HG02943 (cell line): ENCODE results near the gene ETHE1.
A peak's percentile ranks its signal among the peaks of the same experiment; 100 is the strongest.
"Not testable (repeated sequence)": the region's sequence is repeated elsewhere in the genome, so short reads cannot be mapped to it uniquely, and the experiment has no call there.

Experiments
- ATAC-seq: cut with Tn5 transposase; IDR thresholded peaks from one replicate; pipeline ENCODE4 v1.9.1; 2021; ENCODE audit warnings: mild to moderate bottlenecking, low read depth, moderate library complexity; ENCODE audit not compliant: unreplicated experiment

The ETHE1 gene

DNA sequence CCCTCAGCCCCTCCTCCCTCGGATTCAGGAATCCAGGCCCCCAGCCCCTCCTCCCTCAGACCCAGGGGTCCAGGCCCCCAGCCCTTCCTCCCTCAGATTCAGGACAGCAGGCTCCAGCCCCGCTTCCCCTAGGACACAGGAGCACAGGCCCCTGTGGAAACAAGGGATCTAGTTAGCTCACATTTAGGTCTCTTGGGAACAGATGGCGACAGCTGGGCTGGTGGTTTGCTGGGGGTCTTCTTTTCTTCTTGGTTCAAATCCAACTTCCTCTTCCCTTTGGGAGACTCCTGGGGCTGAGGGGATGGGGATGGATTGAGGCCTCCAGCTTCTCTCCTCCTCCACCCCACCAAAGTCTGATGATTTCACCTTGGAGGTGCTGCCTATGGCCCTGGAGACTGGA is 25.6 kb upstream of the ETHE1 start:
- no peak for ATAC-seq

DNA sequence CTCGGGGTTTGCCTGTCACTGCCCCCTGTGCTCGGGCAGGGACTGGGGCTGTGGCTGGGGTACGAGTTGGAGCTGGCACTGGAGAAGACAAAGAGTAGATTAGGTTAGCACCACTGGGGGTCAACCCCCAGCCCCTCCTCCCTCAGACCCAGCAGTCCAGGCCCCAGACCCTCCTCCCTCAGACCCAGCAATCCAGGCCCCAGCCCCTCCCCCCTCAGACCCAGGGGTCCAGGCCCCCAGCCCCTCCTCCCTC is 25.1 kb upstream of the ETHE1 start:
- no peak for ATAC-seq

DNA sequence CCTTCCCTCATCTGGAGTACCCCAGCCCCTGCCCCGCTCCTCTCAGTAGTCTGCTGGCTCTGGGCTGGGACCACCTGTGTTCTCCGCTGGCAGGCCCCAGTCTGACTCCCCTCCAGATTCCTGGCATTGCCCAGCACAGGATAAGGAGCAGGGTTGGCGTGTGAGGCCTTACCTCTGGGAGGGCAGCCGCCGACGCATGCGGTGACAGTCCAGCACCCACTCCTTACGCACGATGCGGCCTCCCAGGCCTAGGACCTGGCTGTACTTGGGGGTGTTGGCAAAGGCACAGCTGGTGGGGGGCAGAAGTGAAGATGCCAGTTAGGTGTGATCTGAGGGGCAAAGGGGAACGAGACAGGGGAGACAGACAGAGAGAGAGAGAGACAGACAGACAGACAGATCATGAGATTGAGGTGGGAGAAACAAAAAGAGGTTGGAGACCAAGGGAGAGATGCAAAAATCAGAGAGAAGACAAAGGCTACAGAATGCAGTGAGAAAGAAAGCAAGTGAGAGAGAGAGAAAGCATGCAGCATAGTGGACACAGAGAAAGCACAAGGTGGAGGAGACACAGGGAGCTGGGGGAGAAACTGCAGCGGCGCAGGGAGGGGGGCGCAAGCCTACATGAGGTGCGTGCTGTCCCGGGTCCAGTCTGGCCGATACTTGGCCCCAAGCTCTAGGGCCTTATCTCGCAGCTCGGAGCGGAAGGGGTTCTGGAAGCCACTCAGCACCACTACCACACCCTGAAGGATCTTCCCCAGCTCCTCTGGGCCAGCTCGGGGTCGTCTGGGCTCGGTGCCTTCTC is 24.6 kb upstream of the ETHE1 start:
- no peak for ATAC-seq

DNA sequence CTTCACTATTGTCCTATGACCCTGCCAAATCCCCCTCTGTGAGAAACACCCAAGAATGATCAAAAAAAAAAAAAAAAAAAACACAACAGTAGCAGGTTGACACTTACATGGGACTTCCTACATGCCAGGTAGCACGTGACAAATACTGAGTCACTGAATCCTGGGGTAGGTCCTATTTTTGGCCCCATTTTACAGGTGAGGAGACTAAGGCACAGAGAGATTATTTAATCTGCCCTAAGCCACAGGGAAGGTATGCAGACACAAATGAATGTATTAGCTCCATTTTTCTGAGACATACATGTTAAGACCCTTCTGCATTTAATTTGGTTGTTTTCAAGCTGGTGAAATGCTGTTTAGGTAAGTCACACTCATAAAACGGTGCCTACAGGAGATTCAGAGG is 21.7 kb upstream of the ETHE1 start:
- no peak for ATAC-seq

DNA sequence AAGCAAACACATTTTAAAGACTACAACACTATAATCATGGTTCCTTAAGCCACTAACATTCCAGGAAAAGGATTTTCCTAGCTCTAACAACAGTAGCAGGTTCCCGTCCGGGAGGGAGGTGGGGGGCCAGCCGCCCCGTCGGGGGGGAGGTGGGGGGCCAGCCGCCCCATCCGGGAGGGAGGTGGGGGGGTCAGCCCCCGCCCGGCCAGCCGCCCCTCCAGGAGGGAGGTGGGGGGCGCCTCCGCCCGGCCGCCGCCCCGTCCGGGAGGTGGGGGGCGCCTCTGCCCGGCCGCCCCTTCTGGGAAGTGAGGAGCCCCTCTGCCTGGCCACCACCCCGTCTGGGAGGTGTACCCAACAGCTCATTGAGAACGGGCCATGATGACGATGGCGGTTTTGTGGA is 20.9 kb upstream of the ETHE1 start:
- not testable (repeated sequence) for ATAC-seq

DNA sequence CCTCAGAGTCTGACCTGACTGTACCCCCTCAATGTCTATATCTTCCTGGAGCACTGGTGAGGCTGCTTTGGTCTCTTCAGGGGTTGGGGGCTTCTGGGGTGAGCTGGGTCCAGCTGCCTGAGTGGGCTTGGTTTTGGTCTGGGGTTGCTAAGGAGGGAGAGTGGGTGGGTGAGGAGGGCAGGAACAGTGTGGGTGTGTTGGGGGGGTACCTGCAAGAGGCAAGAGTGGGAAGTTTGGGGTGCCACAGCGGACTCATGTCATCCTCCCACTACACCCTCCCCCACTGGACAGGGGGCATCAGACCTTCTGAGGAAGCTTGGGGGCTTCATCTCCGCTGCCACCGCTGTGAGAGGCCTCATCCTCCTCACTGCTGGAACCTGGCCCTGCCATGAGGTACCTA is 19.6 kb upstream of the ETHE1 start:
- ATAC-seq: no peak

DNA sequence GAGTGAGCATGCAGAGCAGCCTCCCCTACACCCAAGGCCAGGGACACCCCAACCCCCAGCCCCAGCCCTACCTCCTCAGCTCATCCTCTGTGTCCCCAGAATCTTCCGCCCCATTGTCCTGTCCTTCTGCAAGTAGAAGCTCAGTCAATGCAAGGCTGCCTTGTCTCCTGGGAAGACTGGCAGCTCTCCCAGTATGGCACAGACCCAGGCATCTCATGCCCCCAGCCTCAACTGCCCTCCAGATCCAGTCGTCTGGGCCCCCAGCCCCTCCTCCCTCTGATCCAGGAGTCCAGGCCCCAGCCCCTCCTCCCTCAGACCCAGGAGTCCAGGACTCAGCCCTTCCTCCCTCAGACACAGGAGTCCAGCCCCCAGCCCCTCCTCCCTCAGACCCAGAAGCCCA is 19.0 kb upstream of the ETHE1 start:
- ATAC-seq: no peak

DNA sequence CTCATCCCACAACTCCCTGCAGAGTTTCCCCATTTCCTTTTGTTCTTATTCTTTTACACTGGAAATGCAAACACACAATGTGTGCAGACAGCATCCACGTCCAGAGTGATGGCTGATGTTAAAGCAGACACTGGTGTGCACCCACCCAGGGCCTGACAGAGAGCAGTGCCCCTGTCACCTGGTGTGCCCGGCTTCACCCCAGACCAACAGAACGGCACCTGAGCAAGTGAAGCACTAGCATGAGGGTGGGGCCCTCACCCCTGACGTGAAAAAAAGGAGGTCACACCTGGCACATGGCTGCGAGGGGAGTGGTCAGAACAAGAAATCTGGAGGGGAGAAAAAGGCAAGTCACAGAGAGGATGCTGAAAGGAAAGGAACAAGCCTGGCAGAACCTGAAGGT is 18.3 kb upstream of the ETHE1 start:
- ATAC-seq: no peak

DNA sequence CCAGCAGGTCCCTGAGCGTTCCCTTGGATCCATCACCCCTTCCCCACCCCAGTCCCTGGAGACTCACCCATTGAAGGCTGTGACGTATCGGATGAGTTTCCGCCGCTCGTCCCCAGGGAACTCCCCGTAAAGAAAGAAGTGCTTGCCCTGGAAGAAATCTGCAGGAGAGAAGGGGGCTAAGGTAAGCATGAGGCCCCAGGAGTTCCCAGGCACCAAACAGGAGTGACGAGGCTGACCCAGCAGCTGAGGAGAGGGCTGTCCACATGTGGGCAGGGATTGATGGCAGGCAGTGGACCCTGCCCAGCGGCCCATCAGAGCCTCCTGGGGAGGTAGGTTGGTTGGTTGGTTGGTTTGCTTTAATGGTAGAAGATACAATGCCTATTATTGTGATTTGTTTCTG is 17.1 kb upstream of the ETHE1 start:
- ATAC-seq: no peak

DNA sequence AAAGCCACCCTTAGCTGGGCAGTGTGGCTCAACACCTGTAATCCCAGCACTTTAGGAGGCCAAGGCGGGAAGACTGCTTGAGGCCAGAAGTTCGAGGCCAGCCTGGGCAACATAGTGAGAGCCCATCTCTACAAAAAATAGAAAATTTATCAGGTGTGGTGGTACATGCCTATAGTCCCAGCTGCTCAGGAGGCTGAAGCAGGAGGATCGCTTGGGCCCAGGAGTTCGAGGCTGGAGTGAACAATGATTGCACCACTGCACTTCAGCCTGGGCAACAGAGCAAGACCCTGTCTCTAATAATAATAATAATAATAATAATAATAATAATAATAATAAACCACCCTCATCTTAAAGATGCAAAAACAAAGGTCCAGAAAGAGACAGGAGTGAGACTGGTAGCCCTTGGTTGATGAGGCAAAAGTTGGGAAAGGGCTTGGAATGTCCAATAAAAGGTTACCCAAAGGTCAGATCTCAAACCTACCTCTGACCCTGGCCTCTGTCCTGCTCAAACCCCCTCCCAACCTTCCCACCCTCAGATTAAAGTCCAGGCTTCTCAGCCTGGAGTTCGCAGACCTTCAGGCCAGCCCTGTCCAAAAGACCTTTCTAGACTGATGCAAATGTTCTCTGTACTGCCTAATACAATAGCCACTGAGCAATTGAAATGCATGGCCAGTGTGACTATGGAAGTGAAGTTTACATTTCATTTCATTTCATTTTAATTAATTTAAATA is 15.1 kb upstream of the ETHE1 start:
- no peak for ATAC-seq

DNA sequence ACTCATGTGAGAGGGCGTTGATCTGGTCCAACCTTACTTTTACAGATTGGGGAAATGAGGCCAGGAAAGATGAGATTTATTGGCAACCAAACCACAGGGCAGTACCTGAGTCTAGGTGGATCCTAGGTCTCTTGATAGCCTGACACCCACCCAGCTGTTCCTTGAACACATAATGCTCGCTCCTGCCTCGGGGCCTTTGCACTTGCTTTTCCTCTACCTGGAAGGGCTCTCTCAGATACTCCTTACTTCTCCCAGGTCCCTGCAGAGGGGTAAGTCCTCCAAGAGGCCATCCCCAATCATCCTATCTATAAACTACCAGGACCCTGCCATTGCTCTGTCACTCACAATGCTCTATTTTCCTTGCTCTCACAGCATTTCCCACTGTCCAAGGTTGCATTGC is 13.4 kb upstream of the ETHE1 start:
- no peak for ATAC-seq

DNA sequence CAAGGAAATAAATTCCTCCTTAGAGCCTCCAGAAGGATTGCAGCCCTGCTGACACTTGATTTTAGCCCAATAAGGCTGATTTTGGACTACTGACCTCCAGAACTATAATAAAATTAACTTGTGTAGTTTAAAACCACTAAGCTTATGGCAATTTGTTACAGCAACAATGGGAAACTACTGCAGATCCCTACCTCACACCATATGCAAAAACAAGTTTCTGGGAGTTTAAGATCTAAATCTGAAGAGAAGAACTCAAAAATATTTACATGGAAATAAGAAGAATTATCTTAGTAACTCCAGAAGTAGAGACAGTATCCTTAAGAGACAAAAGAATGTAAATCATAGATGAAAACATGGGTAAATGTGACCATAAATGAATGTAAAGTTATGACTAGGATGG is 11.9 kb upstream of the ETHE1 start:
- ATAC-seq: no peak

DNA sequence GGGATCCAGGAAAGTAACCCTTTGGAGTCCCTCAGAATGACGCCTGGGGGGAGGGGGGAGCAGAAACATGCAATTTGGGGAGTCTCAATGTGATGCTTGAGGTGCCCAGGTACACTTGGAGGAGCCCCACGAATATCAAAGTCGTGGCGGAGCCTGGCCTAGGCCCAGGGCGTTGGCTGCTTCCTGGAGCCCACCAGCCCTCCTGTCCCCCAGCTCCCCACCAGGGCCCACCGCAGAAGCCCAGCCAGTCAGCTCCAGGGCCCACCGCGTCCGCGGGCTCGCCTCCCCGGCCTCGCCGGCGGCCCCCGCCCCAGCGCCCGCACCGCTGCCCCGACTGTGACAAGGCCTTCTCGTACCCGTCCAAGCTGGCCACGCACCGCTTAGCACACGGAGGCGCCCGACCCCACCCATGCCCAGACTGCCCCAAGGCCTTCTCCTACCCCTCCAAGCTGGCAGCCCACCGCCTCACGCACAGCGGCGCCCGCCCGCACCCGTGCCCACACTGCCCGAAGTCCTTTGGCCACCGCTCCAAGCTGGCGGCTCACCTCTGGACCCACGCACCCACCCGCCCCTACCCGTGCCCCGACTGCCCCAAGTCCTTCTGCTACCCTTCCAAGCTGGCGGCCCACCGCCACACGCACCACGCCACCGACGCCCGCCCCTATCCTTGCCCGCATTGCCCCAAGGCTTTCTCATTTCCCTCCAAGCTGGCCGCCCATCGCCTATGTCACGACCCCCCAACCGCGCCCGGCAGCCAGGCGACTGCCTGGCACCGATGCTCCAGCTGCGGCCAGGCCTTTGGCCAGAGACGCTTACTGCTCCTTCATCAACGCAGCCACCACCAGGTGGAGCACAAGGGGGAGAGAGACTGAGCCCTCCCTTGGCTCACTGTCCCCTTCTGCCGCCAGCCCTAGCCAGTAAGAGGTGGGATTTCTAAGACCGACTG is 8.1 kb upstream of the ETHE1 start:
- ATAC-seq: no peak

DNA sequence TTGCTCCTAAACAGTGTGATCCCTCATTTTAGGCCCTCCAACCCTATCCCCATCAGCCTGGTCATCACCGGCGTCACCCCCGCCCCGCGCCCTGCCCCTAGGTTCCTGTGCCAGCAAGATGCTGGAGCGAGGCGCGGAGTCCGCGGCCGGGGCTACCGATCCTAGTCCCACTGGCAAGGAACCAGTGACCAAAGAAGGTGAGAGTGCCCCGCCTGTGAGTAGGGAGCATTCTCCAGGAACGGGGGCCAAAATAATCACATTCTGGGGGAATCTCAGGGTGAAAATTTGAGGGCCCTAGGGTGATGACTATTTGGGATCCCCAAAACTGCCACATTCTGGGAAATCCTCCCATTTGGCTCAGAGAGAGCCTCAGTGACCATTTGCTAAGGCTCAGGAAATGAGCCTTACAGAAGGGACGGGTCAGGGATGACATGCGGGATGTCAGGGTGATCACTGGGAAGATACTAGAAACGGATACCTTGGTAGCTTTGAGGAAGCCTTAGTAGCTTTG is 7.4 kb upstream of the ETHE1 start:
- ATAC-seq: peak; percentile 1

DNA sequence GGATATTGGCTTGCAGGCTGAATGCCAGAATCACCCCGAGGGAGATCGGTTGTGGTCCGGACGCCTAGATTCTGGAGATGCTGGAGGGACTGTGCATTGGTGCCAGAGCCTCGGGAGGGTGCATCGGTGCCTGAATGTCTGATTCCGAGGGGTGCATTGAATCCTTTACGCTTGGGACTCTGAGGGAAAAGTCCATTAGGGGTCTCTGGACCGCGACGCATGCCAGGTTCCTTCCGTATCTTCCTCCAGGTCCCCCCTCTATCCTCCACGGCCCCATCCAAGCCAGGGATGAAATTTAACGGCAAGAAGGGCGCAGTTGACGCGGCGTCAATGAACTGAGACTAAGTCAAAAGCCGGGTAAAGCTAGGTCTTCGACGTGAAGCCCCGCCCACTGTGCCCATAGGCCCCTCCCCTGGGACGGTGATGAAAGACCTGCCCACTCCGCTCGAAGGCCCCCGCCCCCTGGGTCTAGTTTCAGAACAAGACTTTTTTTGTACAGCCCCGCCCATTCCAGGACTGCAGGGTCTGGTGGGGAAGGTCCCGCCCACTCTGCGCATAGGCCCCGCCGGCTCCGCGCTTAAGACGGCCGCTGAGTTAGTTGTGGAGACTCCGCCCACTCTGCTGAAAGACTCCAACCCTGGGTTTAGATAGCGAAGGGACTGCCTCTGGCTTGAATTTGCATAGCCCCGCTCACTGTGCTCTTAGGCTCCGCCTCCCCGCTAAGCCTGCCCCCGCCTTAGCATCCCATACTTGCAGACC is 6.7 kb upstream of the ETHE1 start:
- peak; percentile 60 for ATAC-seq

DNA sequence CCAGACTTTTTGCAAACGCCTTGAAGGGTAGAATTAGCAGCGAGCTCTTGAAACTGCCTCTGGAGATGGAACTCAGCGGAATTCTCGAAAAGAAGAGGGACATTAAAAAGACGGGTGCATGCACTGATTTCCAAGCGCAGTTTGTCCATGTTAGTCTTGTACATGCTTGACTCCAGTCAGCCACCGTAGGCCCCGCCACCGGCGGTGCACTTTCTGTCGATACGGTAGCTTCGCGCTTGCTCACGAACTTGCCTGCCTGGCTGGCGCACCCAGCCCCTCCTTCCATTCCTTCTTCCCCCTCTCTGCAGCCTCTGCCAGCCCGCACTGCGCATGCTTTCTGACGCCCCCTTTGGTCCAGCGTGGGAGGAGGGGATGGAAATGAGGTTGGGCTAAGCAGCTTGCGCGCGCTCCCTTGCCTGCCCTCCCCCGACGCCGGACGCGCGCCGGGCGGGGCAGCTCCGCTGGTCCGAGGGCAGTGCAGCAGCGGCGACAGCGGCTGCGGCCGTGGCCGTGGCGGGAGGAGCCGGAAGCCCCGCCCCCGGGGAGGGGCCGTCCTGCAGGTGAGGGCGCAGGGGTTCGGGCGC is 6.1 kb upstream of the ETHE1 start, which contains the start of gene ZNF575:
ZNF575 (plus strand) TSS at position 227 of the 584 bp plus-strand sequence. CDS start 1,235 bp downstream, outside the sequence.
- peak; percentile 52 for ATAC-seq

DNA sequence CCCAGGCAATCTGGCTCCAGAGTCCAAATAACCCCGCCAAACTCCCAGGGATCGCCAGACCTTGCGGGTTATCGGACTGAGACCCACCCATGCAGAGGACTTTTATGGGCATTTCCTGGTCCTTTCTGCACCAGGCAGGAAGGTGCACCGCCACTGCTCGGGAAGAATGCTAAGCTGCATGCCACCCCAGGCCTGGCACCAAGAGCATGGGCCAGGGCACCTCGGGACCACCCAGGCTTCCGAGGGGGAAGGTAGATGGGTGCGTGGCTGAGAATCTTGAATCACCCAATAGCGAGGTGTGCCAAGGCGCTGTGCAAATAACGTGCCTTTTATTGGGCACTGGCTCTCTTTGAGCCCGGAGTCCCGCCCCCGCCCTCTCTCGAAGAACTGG is 5.6 kb upstream of the ETHE1 start:
- ATAC-seq: peak; percentile 10

DNA sequence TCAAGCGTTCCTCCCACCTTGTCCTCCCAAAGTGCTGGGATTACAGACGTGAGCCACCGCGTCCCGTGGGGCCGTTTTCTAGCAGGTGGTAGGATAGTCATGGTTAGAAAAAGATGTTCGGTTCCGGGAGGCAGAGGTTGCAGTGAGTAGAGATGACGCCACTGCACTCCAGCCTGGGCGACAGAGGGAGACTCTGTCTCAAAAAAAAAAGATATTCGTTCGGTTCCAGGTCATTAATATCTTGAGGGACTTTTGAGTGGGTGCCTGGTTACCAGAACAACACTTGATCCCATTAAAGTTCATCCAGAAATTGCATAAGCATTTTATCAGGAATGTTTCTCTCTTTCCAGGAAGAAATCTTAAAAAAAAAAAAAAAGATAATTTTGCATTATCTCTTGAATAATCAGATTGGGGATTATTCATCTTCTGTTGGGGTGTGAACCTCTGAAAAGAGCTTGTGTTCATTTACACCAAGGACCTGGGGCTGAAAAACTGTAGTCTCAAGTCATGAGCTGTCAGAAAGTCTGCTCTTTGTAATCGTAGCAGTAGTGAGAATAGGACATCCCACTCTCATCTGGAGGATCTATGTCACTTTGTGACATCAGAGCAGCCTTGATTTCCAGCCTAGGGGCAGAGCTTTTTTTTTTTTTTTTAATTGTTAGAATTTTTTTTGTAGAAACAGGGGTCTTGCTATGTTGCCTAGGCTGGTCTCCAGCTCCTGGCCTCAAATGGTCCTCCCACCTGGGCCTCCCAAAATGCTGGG is 1.0 kb upstream of the ETHE1 start:
- ATAC-seq: no peak
